Cardiac muscle cell (in vitro differentiated cells and primary cell): ENCODE results near the gene HIGD1B. TPM values are rescaled to one million over a fixed set of nuclear protein-coding genes. Genes with fewer than 3 reads are reported as not detected.
A peak's percentile ranks its signal among the peaks of the same experiment; 100 is the strongest.
"Not testable (repeated sequence)": the region's sequence is repeated elsewhere in the genome, so short reads cannot be mapped to it uniquely, and the experiment has no call there.

Experiments
- DNase-seq, 2 donors: peaks; one replicate each; pipeline versions ENCODE4 v3.0.0 to v3.0.0-alpha.2; 2010 to 2017; ENCODE audit warnings: low read depth in 1 of 2, low spot score in 1 of 2
- H3K27ac ChIP-seq: fragments of 200-600 bp; sonication (generic); 2 replicates; pipeline ENCODE4 v1.5.1; 2016
- H3K27me3 ChIP-seq: fragments of 200-600 bp; sonication (generic); 2 replicates; pipeline ENCODE4 v1.6.0; 2016; ENCODE audit warnings: control low read depth
- H3K36me3 ChIP-seq: fragments of 200-600 bp; sonication (generic); 2 replicates; pipeline ENCODE4 v1.5.1; 2016; ENCODE audit warnings: control low read depth
- H3K4me1 ChIP-seq: fragments of 200-600 bp; sonication (generic); 2 replicates; pipeline ENCODE4 v1.8.1; 2017; ENCODE audit warnings: low read depth, mild to moderate bottlenecking, mixed run types
- H3K4me3 ChIP-seq: fragments of 200-600 bp; sonication (generic); 2 replicates; pipeline ENCODE4 v1.5.1; 2016; ENCODE audit warnings: mild to moderate bottlenecking
- H3K9me3 ChIP-seq: fragments of 200-600 bp; sonication (generic); 2 replicates; pipeline ENCODE4 v1.5.1; 2017; ENCODE audit warnings: low read depth, mild to moderate bottlenecking, control low read depth
- polyA plus RNA-seq: library from polyadenylated mRNA; unstranded; fragments of >200 nt; fragmentation: Nextera tagmentation; extraction: Ambion mirVana; gene quantifications from 2 replicates; pipeline ENCODE4 v1.2.1, GENCODE V29; 2016
- total RNA-seq: library from RNA; depleted of rRNA; stranded (reverse); fragments of >200 nt; gene quantifications from 2 replicates; pipeline ENCODE4 v1.2.3, GENCODE V29; 2016
- TF ChIP-seq, protein P1 (sequence below): IDR thresholded peaks from 2 replicates; pipeline ENCODE4 v1.5.1; 2012; ENCODE audit warnings: low read depth, mild to moderate bottlenecking, low read length

Gene HIGD1B
- total and polyA plus RNA-seq, 2 experiments from 2014 or later = 0.55 TPM; not detected in 1

- H3K4me3 ChIP-seq = no peak overlapping the region
- peak overlapping the region; percentile 28 for H3K27ac ChIP-seq
- TF ChIP-seq, protein P1, sequence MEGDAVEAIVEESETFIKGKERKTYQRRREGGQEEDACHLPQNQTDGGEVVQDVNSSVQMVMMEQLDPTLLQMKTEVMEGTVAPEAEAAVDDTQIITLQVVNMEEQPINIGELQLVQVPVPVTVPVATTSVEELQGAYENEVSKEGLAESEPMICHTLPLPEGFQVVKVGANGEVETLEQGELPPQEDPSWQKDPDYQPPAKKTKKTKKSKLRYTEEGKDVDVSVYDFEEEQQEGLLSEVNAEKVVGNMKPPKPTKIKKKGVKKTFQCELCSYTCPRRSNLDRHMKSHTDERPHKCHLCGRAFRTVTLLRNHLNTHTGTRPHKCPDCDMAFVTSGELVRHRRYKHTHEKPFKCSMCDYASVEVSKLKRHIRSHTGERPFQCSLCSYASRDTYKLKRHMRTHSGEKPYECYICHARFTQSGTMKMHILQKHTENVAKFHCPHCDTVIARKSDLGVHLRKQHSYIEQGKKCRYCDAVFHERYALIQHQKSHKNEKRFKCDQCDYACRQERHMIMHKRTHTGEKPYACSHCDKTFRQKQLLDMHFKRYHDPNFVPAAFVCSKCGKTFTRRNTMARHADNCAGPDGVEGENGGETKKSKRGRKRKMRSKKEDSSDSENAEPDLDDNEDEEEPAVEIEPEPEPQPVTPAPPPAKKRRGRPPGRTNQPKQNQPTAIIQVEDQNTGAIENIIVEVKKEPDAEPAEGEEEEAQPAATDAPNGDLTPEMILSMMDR = no peak
- peaks cover 19% of the 10 kb centered on the region for H3K36me3 ChIP-seq
- peaks cover 4% of the 10 kb centered on the region for H3K4me1 ChIP-seq
- DNase-seq = no peak
- no peaks in the 10 kb centered on the region for H3K9me3 ChIP-seq
- H3K27me3 ChIP-seq = no peaks in the 10 kb centered on the region
Measured at GRCh38 chr17:44807817-44808155, 39.9 kb upstream of the HIGD1B start.

DNA sequence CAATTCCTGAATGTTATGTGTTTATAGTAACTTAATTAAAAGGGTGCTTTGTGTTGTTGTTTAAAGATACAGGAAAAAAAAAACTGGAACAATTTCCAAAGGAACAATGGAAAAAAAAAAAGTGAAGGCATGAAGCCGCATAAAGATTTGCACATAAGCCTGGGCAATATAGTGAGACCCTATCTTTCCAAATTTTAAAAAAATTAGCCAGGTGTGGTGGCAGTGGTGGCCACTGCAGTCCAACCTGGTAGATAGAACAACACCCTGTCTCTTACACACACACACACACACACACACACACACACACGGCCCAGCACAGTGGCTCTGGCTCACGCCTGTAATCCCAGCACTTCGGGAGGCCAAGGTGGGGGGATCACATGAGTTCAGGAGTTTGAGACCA, 39.5 kb upstream of the HIGD1B start:
- TF ChIP-seq, protein P1 = no peak
- no peak for DNase-seq
- no peak overlapping the region for H3K4me3 ChIP-seq

DNA sequence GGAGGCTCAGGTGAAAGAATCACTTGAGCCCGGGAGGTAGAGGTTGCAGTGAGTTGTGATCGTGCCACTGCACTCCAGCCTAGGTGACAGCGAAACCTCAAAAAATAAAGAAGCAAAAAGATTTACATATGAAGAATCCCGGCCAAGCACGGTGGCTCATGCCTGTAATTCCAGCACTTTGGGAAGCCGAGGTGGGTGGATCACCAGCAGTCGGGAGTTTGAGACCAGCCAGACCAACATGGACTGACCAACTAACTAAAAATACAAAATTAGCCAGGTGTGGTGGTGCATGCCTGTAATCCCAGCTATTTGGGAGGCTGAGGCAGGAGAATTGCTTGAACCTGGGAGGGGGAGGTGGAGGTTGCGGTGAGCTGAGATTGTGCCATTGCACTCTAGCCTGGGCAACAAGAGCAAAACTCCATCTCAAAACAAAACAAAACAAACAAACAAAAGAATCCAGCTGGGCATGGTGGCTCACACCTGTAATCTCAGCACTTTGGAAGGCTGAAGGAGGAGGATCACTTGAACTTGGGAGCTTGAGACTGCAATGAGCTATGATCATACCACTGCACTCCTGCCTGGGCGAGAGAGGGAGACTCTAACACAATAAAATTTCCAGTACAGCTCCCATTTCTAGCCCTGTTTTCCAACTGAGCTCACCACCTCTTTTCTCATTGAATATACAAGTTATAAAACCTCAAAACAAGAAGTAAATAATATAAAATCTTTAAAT, 38.9 kb upstream of the HIGD1B start:
- not testable (repeated sequence) for DNase-seq, H3K4me1 ChIP-seq, H3K4me3 ChIP-seq, H3K9me3 ChIP-seq, H3K27me3 ChIP-seq, H3K27ac ChIP-seq
- peaks cover 17% of the 10 kb centered on the region for H3K36me3 ChIP-seq

More for the DNA sequence above, 39.5 kb upstream of the HIGD1B start:
- no peaks in the 10 kb centered on the region for H3K27me3 ChIP-seq
- peak overlapping the region; percentile 28 for H3K27ac ChIP-seq
- no peaks in the 10 kb centered on the region for H3K9me3 ChIP-seq
- H3K4me1 ChIP-seq = peaks cover under 1% of the 10 kb centered on the region
- H3K36me3 ChIP-seq = peaks cover 19% of the 10 kb centered on the region

DNA sequence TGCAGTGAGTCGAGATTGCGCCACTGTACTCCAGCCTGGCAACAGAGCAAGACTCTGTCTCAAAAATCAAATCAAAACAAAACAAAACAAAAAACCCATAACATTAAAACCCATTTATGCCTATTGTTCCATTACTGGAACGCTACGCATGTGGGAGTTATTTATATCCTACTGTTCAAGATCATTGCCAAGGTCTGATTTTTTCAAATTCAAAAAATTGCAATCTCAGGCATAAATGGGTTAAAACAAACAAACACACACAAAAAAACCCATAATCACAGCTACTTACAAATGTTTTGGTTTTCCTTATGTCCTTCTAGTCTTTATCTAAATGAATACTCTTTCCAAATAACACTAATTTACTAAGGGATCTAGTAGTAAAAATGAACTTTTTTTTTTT, 35.4 kb upstream of the HIGD1B start:
- TF ChIP-seq, protein P1 = no peak

GRCh38 chr17:44818508-44818907, 29.2 kb upstream of the HIGD1B start:
- DNase-seq, H3K27me3 ChIP-seq, H3K36me3 ChIP-seq, H3K4me1 ChIP-seq, H3K4me3 ChIP-seq, H3K27ac ChIP-seq, H3K9me3 ChIP-seq: not testable (repeated sequence)

More for the DNA sequence above, 35.4 kb upstream of the HIGD1B start:
- no peak for DNase-seq
- Histone ChIP-seq H3K27me3 (no peaks in the 10 kb centered on the region), H3K9me3 (no peaks in the 10 kb centered on the region), H3K4me3 (no peak overlapping the region), H3K27ac (no peak overlapping the region), H3K4me1 (no peaks in the 10 kb centered on the region), H3K36me3 (no peaks in the 10 kb centered on the region)

GRCh38 chr17:44820631-44821212, 27.0 kb upstream of the HIGD1B start:
- H3K9me3 ChIP-seq = no peaks in the 10 kb centered on the region
- no peak overlapping the region for H3K4me3 ChIP-seq
- DNase-seq = peak in 1 of 2 donors; percentile 76
- no peaks in the 10 kb centered on the region for H3K27me3 ChIP-seq
- TF ChIP-seq, protein P1 = no peak
- no peaks in the 10 kb centered on the region for H3K4me1 ChIP-seq
- H3K36me3 ChIP-seq = no peaks in the 10 kb centered on the region
- no peak overlapping the region for H3K27ac ChIP-seq

GRCh38 chr17:44825236-44825635, 22.4 kb upstream of the HIGD1B start:
- DNase-seq, H3K27me3 ChIP-seq, H3K9me3 ChIP-seq, H3K4me1 ChIP-seq, H3K36me3 ChIP-seq, H3K27ac ChIP-seq, H3K4me3 ChIP-seq: not testable (repeated sequence)
